GM10266 (cell line): Measurements from ENCODE around the gene JPH3.
"Not testable (repeated sequence)": the region's sequence is repeated elsewhere in the genome, so short reads cannot be mapped to it uniquely, and the experiment has no call there.

Experiments
- DNase-seq: peaks from one replicate; pipeline ENCODE4 v3.0.0; 2012; ENCODE audit errors: extremely low spot score
- TF ChIP-seq, protein P1 (sequence below): IDR thresholded peaks from 2 replicates; pipeline ENCODE4 v1.5.1; 2012; ENCODE audit warnings: mild to moderate bottlenecking, low read depth; ENCODE audit not compliant: control insufficient read depth, insufficient read depth; ENCODE audit errors: missing control alignments

Gene JPH3

GRCh38 chr16:87713451-87714229 is 111.3 kb downstream of the JPH3 start:
- no peak for DNase-seq
- TF ChIP-seq, protein P1, sequence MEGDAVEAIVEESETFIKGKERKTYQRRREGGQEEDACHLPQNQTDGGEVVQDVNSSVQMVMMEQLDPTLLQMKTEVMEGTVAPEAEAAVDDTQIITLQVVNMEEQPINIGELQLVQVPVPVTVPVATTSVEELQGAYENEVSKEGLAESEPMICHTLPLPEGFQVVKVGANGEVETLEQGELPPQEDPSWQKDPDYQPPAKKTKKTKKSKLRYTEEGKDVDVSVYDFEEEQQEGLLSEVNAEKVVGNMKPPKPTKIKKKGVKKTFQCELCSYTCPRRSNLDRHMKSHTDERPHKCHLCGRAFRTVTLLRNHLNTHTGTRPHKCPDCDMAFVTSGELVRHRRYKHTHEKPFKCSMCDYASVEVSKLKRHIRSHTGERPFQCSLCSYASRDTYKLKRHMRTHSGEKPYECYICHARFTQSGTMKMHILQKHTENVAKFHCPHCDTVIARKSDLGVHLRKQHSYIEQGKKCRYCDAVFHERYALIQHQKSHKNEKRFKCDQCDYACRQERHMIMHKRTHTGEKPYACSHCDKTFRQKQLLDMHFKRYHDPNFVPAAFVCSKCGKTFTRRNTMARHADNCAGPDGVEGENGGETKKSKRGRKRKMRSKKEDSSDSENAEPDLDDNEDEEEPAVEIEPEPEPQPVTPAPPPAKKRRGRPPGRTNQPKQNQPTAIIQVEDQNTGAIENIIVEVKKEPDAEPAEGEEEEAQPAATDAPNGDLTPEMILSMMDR, result no peak

- TF ChIP-seq, protein P1, result no peak
Observed at GRCh38 chr16:87715231-87715630, 112.9 kb downstream of the JPH3 start.

GRCh38 chr16:87715658-87716057 is 113.3 kb downstream of the JPH3 start:
- TF ChIP-seq, protein P1, result no peak
- DNase-seq, result no peak

More at GRCh38 chr16:87715231-87715630, 112.9 kb downstream of the JPH3 start:
- no peak for DNase-seq

DNA sequence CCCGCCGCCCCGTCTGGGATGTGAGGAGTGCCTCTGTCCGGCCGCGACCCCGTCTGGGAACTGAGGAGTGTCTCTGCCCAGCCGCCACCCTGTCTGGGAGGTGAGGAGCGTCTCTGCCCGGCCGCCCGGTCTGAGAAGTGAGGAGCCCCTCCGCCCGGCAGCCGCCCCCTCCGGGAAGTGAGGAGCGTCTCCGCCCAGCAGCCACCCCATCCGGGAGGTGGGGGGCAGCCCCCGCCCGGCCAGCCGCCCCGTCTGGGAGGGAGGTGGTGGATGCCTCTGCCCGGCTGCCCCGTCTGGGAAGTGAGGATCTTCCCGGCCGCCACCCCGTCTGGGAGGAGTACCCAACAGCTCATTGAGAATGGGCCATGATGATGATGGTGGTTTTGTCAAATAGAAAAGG is 116.5 kb downstream of the JPH3 start:
- DNase-seq, result not testable (repeated sequence)

GRCh38 chr16:87720446-87720845 is 118.1 kb downstream of the JPH3 start:
- TF ChIP-seq, protein P1, result no peak
- no peak for DNase-seq

GRCh38 chr16:87721622-87722585 is 119.6 kb downstream of the JPH3 start:
- no peak for DNase-seq
- TF ChIP-seq, protein P1, result no peak

DNA sequence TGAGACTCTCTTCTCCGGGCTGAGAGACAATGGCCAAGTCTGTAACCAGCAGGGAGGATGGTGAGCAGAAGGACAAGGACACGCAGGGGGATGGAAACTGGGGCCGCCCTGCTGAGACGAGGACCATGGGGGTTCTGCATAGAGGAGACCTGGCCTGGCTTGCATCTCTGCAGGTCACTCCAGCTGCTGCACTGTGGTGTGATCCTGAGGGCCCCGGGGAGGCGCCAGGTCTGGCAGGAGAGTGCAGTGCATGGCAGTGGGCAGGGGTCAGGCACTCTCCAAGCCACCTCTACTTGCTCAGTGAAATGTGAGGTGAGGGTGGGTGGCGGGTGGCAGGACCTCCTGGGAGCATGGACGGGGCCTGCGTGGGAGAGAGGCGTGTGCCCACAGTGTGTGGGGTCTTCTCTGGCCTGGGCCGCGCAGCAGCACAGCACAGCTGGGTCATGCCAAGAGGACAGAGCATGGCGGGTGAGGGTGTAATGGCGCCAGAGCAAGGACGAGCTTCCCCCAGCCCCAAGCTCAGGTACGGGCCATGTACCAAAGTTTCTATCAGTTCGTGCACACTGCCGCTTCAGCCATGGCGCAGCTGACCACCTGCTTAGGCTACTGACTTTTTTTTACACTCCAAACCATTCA is 120.4 kb downstream of the JPH3 start:
- no peak for DNase-seq
- TF ChIP-seq, protein P1, result no peak
